Activated CD4-positive, CD25-positive, alpha-beta regulatory T cell treated with anti-CD3 and anti-CD28 coated beads, Interleukin-2, amount 50 U/mL, for 24 hours (primary cell): ENCODE results near the gene ZSWIM7.

ENCODE experiments used
- ATAC-seq, 2 donors: fragments of 150-1000 bp; cut with Tn5 transposase; one replicate each; pipeline ENCODE4 v1.10.0; 2021; ENCODE audit warnings: mild to moderate bottlenecking in 1 of 2, moderate library complexity in 1 of 2

ZSWIM7 gene

GRCh38 chr17:15999141-15999973, at the start of gene ZSWIM7, which contains the start of gene TTC19:
ZSWIM7 (minus strand) TSS chr17:15999704; CDS start chr17:15999594, 110 bp downstream.
TTC19 (plus strand) TSS chr17:15999824; CDS start chr17:15999849, 25 bp downstream.
- peak; percentile 91 to 94 for ATAC-seq

- no peak for ATAC-seq
Observed at GRCh38 chr17:16048811-16049449, 49.4 kb upstream of the ZSWIM7 start.

DNA sequence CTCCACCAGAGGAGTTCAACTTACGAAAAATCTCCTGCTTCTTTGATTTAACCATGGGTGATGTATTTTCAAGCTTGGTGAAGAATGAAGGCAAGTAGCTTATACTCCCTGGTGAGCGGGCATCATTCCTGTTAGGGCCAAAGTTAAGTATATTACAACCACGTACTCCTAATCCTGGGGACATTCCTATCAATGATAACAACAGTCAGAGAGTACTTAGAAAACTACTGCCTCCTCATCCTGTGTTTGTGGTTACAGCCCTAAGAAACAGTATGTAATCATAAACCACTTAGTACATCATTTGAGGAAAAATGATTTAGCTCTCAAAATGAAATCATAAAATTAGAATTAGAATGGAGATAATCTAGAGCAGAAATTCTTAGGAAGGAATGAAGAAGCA, 47.5 kb upstream of the ZSWIM7 start:
- no peak for ATAC-seq

DNA sequence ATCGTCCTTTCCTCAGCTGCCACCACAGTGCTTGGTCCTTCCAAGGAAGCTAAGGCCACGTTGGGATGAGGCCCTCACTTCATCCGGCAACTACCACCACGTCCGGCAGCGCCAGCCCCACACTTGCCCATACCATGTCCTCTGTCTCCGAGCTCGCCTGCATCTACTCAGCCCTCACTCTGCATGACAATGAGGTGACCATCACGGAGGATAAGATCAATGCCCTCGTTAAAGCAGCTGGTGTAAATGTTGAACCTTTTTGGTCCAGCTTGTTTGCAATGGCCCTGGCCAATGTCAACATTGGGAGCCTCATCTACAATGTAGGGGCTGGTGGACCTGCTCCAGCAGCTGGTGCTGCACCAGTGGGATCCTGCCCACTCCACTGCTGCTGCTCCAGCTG, 45.0 kb upstream of the ZSWIM7 start:
- no peak for ATAC-seq

GRCh38 chr17:16040710-16041251, 41.3 kb upstream of the ZSWIM7 start:
- ATAC-seq: no peak

DNA sequence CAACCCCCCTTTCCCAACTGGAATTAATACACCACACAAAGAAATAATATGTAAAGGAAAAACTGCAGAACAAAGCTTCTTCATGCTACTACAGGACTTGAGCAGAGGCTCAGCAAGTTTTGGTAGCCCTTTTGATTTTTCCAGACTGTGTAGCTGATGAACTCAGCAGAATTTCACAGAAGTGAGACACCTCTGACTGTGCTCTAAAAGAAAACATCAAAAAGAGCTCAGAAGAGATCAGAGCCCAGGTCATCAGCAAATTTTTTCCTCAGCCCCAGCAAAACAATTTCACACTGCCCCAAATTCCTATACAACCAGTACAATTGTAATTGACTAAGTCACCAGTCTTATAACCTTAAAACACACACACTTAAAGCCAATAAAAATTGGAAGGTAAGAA, 38.1 kb upstream of the ZSWIM7 start:
- ATAC-seq: peak in 1 of 2 donors; percentile 35

- ATAC-seq: no peak
Observed at GRCh38 chr17:16036261-16036660, 36.8 kb upstream of the ZSWIM7 start.

GRCh38 chr17:16033729-16034349, 34.3 kb upstream of the ZSWIM7 start:
- no peak for ATAC-seq

DNA sequence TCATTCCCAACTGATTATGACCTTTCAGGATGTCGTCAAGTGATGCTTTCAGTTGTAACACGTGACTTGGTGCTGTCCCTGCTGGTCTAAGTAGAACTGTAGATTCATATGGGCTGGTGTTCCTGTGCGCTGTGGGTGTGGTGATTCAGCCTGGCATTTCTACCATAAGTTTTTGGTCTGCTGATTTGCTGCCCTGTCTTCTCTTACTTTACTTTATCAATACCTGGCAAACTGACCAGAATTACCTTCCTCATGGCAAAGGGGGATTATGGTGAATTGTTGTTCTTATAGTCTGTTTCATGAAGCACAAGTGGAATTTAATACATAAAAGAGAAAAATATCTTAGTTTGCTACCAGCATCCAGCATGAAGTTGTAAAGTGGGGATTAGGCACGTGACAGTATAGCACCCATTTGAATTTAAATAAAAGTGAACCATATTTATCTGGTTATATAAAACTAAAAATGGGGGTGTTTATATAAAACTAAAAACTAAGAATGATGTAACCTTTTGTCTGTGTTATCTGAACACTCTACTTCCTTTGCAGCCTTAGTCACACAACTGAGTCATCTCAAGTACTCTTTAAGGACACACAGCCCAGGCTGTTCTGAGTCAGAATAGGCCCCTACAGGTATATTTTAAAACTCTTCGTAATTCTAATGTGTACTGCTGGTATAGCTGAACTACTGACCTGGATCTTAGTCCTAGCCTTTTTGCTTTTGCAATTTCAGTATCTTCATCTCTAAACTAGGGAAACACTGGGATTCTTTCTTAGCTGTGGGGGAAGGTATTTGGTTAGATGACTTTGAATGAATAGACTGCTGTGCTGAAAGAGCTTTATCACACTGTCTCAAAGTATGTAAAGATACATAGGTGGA, 28.4 kb upstream of the ZSWIM7 start:
- peak; percentile 99 for ATAC-seq

GRCh38 chr17:16026895-16027294, 27.4 kb upstream of the ZSWIM7 start:
- ATAC-seq: no peak

- ATAC-seq: no peak
Observed at GRCh38 chr17:16025202-16025601, 25.7 kb upstream of the ZSWIM7 start.

DNA sequence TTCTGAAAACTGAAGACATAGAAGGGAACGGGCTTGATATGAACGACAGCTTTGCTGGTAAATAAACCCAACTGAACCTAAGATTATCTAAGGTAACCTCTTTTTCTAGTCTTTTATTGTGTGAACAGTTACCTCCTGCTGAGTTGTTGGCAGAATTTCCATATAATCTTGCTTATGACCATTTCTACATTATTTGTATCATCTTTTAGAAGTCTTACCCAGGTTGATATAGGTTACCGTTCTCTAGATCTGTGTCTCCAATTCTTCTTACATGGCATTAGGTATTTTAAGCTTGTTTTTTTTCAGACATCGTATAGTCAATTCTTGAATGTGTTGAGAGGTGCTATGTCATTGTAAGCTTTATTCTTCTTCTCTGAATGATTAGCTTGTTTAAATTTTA, 24.4 kb upstream of the ZSWIM7 start:
- ATAC-seq: no peak

DNA sequence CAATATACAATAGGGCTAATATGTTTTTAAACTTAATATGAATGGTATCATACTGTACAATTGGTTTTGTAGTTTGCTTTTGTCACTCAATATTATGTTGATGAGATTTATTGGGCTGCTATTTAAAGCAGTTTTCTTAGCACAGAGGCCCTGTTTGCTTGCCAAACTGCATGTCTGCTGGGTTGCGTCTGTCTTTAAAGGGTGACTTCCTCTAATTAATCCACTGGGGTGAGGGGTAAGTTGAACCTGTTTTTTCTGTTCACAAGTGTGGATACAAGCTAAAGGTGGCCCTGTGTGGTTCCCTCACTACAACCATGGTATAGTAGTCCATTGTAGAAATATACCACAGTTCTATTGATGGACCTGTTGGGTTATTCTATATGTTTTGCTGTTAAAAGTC, 19.8 kb upstream of the ZSWIM7 start:
- no peak for ATAC-seq

DNA sequence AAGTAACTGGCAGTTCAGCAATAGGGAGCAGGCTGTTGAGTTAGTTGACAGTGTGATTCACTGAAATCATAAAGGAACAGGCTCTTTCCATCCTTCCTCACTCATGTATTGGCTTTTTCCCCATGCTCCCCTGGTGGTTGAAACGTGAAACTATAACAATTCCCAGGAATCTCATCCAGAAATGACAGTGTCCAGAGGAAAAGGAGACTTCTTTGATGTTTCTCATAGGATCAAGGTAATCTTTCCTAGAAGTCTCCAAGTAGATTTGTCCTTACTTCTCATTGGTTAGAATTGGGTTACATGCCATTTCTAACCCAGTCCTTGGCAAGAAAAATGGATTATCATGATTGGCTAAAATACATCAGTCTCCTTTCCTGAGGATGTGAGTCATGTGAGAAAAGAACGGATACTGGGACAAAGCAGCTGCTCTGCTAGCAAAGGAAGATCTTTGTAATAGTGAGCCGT, 14.5 kb upstream of the ZSWIM7 start:
- no peak for ATAC-seq

GRCh38 chr17:16007439-16007838, 7.9 kb upstream of the ZSWIM7 start:
- ATAC-seq: peak; percentile 55 to 62

DNA sequence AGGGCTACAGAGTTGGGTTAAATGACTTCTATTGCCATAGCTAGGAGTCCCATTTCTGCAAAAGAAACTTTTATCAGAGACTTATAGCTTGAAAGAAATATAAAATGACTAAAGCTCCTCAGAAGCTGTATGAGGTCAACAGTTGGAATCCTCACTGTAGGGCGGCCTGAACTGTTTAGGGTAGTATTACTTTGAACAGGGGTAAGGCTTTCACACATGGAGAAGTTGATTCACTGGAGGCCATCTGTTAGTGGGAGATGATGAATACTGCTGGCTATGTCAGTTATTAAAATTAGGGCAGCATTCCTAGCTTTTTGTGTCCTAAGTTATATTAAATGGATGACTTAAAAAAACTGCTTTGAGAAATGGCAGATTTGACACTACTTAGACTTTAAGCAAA, 6.1 kb upstream of the ZSWIM7 start:
- ATAC-seq: no peak

- ATAC-seq: no peak
Observed at GRCh38 chr17:16003841-16004240, 4.3 kb upstream of the ZSWIM7 start.

DNA sequence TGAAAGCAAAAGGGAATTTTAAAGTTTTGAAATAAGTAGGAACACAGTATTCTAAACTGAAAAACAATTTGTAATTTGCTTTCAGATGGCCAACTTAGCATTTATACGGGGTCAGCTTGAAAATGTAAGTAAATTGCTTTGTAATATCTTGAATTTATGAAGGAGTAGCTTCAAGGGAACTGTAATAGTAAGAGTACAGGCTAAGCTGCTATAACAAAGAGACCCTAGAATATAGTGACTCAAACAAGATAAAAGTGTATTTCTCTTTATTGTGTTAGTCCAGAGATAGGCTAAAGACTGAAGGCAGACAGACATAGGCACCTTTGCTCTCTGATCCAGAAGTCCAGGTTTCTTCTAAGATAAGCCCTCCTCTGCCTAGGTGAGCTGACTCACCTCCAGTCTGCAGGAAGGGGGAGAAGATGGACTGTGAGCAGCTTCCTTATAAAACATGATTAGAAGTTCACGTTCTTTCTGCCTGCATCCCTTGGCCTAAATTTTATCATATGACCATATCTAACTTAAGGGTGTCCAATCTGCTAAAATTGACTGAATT, 3.3 kb upstream of the ZSWIM7 start:
- no peak for ATAC-seq

GRCh38 chr17:16001226-16001897, 1.9 kb upstream of the ZSWIM7 start:
- no peak for ATAC-seq

- ATAC-seq: peak in 1 of 2 donors; percentile 39
Observed at GRCh38 chr17:15999974-16000827, 697 bp upstream of the ZSWIM7 start.
